Measurements from ENCODE around the gene MS4A18.

- TF ChIP-seq CTCF (IDR thresholded peaks at IDR 0.05; ENCODE audit: low read length) = no peak
- TF ChIP-seq EZH2 (IDR thresholded peaks at IDR 0.05; ENCODE audit: borderline replicate concordance, low read length) = no peak
Measured at GRCh38 chr11:60783911-60784310, 59.4 kb downstream of the MS4A18 start.

All from OCI-LY1 (cell line).